Testis (tissue), 2 donors: ENCODE results near the gene DCDC2B.

ENCODE experiments used
- CTCF ChIP-seq, 3 experiments: fragments of 450-650 bp in 2 of 3; fragments of 200-600 bp in 1 of 3; sonication (generic) in 1 of 3; IDR thresholded peaks; one replicate each; pipeline ENCODE4 v1.5.1; 2016 to 2019; ENCODE audit warnings: antibody characterized with exemption in 3 of 3, mild to moderate bottlenecking in 2 of 3, moderate library complexity in 1 of 3
- POLR2A ChIP-seq: fragments of 450-650 bp; IDR thresholded peaks from one replicate; pipeline ENCODE4 v1.6.1; 2017; ENCODE audit warnings: antibody characterized with exemption, mild to moderate bottlenecking, moderate library complexity

DNA sequence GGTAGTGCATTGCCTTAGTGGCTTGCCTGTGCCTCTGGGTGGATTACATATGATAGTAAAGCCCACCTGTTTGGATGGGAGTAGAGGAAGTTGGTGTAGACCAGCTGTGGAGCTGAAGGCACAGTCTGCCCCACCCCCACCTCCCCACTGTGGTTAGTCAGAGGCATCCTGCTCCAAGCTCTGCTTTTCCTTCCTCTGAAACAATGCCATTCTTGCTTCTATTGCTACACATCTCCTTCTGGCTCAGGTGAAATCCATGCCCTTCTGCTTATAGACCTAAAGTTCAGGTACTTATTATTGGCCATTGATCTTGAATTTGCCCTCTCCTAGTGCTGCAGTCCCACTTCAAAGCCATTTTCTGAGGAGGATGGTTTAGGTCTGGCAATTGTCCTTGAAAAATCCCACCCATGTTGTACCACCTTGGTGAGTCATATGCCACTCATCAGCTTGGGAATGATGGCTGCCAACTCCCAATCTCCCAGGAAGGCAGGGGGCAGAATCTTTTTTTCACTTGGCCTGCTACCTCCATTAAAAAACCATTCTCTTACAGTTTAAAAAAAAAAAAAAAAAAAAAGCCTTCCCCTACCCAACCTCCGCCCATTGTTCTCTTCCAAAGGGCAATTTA is 36.2 kb upstream of the DCDC2B start:
- no peak for TF ChIP-seq CTCF (IDR thresholded peaks at IDR 0.05)
- no peak for TF ChIP-seq POLR2A
